GM13976 (cell line): ENCODE results near the gene FBXL2.

Source experiments
- DNase-seq: peaks from one replicate; pipeline ENCODE4 v3.0.0; 2012; ENCODE audit warnings: low spot score
- in situ Hi-C: fragments of 300-500 bp; cut with MboI; formaldehyde crosslinking; loops from one replicate; pipeline ENCODE4 v1.12.0; 2022; ENCODE audit warnings: low sequenced_read_pairs, mixed read lengths, inconsistent platforms; ENCODE audit not compliant: unreplicated experiment
- TF ChIP-seq, protein P1 (sequence below): IDR thresholded peaks from 2 replicates; pipeline ENCODE4 v1.5.1; 2012; ENCODE audit warnings: borderline replicate concordance, mild to moderate bottlenecking; ENCODE audit not compliant: insufficient read depth; ENCODE audit errors: extremely low read depth, missing control alignments, control extremely low read depth

FBXL2 gene

DNA sequence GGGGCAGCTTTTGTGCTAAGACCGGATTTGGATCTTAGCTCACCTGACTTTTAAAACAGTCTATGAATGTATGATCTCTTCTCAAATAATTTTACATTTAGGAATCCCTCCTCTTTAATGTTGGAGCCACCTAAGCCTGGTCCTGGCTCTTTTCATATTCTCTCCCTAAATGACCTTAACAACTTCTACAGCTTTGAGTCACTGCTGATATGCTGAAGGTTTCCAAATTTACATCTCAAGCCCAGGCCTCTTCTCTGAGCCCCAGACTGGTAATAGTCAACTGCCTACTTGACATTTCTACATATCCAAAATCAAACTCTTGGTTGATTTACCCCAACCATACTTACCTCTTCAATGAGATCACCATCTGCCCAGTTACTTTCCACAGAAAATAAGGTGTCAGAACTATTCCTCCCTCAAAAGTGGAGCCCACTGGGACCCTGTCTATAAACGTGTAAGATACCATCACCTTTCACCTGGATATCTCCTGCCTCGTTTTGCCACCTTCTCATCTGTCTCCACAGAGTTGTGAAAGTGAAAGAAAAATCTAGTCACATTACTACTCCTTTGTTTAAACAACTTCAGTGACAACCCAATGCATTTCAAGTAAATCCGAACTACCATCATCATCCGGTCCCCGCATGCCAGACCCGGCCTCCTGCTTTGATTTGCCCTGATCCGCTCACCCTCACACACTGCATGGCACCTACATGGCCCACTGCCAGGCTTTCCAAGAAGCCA is 114.2 kb downstream of the FBXL2 start:
- TF ChIP-seq, protein P1, sequence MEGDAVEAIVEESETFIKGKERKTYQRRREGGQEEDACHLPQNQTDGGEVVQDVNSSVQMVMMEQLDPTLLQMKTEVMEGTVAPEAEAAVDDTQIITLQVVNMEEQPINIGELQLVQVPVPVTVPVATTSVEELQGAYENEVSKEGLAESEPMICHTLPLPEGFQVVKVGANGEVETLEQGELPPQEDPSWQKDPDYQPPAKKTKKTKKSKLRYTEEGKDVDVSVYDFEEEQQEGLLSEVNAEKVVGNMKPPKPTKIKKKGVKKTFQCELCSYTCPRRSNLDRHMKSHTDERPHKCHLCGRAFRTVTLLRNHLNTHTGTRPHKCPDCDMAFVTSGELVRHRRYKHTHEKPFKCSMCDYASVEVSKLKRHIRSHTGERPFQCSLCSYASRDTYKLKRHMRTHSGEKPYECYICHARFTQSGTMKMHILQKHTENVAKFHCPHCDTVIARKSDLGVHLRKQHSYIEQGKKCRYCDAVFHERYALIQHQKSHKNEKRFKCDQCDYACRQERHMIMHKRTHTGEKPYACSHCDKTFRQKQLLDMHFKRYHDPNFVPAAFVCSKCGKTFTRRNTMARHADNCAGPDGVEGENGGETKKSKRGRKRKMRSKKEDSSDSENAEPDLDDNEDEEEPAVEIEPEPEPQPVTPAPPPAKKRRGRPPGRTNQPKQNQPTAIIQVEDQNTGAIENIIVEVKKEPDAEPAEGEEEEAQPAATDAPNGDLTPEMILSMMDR, result no peak
- in situ Hi-C loops, result no loop called here
- DNase-seq, result no peak

DNA sequence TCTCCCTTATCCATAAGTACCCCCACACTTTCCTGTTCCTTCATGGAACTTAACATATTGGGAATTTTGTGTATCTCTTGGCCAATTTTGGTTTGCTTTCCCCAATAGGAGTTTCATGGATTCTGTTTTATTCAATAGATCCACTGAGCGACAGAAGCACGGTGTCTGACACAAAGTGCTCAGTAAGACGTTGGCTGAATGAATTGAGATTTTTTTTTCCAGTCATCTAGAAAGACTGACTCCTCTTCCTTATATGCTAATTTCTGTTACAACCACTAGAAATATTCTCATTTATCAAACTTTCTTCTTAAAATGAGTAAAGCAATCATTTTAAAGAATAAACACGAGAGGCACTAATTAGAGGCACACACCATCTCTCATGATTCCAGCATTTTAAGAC is 114.9 kb downstream of the FBXL2 start:
- TF ChIP-seq, protein P1, result no peak
- DNase-seq, result no peak
- in situ Hi-C loops, result no loop called here

DNA sequence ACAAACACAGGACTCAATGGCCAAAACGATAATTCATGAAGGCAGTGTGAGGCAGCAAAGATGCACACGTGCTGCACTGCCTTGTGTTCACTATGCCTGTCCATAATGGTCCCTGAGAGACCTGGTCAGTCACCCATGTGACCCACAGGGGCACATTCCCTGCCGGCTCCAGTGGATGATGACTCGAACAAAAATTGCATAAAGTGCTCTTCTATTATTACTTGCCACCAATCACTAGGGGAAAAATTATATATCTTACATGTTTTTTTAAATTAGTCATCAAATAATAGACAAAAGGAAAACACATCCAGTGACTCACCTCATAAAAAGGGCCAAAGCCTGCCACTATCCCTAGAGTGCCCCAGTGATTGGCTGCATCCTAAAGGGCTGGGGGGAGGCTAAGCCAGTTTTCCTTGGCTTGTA is 115.5 kb downstream of the FBXL2 start:
- TF ChIP-seq, protein P1, result no peak
- no peak for DNase-seq
- in situ Hi-C loops, result no loop called here

DNA sequence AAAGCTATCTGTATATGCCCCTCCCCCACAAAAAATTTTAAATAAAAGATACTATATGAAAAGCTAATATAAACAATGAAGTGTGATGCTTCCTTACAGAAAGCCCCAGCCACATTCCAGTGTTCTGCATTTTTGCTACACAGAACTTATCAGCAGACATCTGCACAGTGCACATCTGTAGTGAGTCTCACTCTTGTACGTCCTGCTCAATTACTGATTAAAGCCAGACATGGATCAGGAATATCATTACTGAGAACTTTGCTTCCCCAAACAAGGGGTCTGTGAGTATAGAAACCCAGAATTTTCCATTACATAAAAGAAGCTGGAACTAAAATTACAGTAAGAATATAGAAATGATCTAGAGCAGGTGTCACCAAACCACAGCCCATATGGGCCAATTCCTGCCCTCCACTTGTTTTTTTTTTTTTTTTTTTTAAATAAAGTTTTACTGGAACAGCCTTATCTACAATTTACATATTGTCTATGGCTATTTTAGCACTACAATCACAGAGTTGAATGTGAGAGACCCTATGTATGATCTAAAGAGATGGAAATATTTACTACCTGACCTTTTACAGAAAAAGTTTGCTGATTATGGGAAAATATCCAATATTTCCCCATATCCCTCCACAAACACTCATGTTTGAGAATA is 117.3 kb downstream of the FBXL2 start:
- no peak for DNase-seq
- in situ Hi-C loops, result no loop called here
- TF ChIP-seq, protein P1, result no peak

DNA sequence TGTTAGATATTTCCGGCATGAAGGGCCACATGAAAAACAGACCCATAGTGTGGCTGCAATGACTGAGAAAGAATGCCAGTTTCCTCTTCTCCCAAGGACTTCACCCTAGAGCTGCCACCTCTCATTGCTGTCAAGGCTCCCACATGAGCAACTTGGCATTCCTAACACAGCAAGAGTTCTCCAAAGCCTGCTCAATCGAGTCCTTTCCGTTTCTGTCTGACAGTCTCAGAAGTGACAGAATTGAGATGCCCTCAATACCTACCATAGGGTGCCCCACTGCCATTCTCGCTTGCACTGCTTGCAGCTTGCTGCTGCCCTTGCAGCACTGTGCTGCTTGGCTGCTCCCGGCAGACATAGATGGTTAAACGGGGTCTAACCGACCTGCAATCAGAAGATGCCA is 118.7 kb downstream of the FBXL2 start:
- TF ChIP-seq, protein P1, result no peak
- no peak for DNase-seq
- in situ Hi-C loops, result no loop called here

DNA sequence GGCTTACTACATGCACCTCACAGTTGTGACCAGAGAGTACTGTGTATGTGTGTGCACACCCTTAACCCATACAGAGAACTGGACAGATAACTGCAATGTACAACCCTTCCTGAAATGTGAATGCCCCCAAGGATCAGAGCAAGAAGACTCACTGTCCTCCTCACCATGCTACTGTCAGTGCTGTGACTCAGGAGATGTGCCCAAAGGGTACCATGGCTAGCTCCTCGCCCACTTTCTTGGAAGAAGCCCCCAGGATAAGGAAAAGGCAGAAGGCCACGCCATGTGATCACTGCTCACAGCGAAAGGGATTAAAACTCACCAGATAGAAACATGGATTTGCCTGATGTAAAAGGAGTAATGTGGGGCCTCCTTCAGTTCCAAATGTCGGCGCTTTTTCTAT is 121.2 kb downstream of the FBXL2 start:
- in situ Hi-C loops, result no loop called here

More for the DNA sequence above, 121.2 kb downstream of the FBXL2 start:
- no peak for DNase-seq
- TF ChIP-seq, protein P1, result no peak
